ENCODE data around the gene TBC1D2B.

The TBC1D2B gene

DNA sequence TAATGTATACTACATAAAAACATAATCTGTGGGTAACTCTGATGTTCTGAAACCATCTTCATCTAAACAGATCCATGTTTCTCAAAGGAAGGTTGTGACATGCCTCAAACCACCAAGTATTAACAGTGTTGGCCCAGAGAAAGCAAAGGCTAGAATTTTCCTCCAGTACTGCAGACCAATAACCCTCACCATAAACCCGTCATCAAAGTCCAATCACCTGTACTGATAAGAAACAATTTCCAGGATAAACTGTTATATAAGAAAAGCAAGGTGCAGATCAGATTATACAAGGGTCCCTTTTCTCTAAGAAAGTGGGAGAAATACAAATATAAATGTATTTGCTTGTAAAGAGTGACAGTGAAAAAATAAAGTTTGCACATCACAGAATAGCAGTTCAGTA lies 32.3 kb downstream of the TBC1D2B start:
- no peak for DNase-seq (ENCODE audit: low read depth)
- TF ChIP-seq, protein P1, sequence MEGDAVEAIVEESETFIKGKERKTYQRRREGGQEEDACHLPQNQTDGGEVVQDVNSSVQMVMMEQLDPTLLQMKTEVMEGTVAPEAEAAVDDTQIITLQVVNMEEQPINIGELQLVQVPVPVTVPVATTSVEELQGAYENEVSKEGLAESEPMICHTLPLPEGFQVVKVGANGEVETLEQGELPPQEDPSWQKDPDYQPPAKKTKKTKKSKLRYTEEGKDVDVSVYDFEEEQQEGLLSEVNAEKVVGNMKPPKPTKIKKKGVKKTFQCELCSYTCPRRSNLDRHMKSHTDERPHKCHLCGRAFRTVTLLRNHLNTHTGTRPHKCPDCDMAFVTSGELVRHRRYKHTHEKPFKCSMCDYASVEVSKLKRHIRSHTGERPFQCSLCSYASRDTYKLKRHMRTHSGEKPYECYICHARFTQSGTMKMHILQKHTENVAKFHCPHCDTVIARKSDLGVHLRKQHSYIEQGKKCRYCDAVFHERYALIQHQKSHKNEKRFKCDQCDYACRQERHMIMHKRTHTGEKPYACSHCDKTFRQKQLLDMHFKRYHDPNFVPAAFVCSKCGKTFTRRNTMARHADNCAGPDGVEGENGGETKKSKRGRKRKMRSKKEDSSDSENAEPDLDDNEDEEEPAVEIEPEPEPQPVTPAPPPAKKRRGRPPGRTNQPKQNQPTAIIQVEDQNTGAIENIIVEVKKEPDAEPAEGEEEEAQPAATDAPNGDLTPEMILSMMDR (IDR thresholded peaks at IDR 0.05; ENCODE audit: low read depth, low read length, missing control alignments) = no peak
- in situ Hi-C loops (cut with HindIII; ENCODE audit: low sequenced_read_pairs) = no loop called here
- H3K4me3 ChIP-seq (ENCODE audit: low read depth, low read length) = no peak overlapping the region

DNA sequence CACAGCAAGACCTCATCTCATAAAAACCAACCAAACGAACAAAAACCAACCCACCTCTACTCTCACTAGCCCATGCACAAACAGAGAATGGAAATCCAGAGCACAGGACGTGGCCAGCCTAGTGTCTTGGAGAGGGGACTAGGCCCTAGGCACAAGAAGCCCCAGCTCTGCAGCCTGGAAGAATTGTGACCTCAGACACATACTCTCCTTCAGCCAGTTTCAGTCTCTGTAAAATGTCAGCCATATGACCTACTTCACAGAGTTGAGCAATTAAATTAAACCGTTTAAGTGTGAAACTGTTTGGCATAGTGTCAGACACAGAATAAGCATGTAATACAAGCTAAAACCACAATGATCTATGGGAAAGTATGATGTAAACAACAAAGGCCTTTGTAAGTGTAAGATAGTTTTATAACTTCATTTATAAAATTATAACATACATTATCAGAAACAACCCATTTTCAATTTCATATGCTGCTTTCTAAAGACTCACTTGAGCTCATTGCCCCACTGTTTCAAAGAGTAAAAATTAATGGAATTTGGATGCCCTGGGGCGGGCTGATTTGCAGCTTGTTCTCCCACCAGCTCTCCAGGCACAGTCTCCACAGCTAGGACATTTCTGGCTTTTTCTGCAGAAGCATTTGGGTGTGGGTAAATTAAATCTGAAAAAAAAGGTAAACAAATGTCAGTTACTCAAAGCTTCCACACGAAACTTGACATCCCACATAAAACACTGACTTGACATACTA lies 32.9 kb downstream of the TBC1D2B start:
- in situ Hi-C loops (cut with HindIII; ENCODE audit: low sequenced_read_pairs) = no loop called here
- DNase-seq (ENCODE audit: low read depth) = no peak
- no peak overlapping the region for H3K4me3 ChIP-seq (ENCODE audit: low read depth, low read length)
- TF ChIP-seq, protein P1 (IDR thresholded peaks at IDR 0.05; ENCODE audit: low read depth, low read length, missing control alignments) = no peak

DNA sequence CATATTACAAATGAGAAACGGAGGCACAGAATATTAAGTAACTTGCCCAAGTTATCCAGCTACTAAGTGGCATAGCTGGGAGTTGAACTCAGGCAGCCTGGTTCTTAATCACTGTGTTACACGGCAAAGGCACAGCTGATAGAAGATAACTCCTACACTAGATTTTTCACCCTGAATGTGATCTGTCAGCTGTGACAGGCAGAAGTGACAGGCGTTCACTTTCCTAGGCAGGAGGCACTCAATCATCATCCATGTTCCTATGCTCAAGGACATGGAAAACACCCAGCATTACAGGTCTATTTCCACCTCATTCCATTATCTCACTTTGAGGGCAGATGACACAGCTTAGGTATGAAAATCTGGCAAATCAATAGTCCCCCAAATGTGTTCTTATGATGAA lies 35.6 kb downstream of the TBC1D2B start:
- DNase-seq (ENCODE audit: low read depth) = no peak
- TF ChIP-seq, protein P1 (IDR thresholded peaks at IDR 0.05; ENCODE audit: low read depth, low read length, missing control alignments) = no peak
- no peak overlapping the region for H3K4me3 ChIP-seq (ENCODE audit: low read depth, low read length)
- in situ Hi-C loops (cut with HindIII; ENCODE audit: low sequenced_read_pairs) = no loop called here

DNA sequence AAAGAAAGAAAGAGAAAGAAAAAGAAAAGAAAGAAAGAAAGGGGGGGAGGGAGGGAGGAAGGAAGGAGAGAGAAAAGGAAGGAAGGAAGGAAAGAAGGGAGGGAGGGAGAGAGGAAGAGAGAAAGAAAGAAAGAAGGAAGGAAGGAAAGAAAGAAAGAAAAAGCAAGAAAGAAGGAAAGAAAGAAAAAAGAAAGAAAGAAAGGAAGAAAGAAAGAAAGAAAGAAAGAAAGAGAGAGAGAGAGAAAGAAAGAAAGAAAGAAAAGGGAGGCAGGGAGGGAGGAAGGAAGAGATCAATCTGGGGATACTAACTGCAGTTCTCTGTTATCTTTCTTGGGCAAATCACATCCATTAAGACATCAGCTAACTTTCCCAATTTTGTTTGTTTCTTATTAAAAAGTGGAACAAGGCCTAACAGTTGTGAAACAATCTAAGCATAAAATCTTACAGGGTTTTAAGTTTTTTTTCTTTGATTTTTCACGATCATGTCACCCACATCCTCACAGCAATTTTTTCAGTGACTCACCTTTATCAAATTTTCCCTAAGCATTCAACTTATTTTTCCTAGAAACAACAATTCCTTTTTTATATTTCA lies 36.8 kb downstream of the TBC1D2B start:
- in situ Hi-C loops (cut with HindIII; ENCODE audit: low sequenced_read_pairs) = no loop called here
- no peak overlapping the region for H3K4me3 ChIP-seq (ENCODE audit: low read depth, low read length)
- no peak for DNase-seq (ENCODE audit: low read depth)
- TF ChIP-seq, protein P1 (IDR thresholded peaks at IDR 0.05; ENCODE audit: low read depth, low read length, missing control alignments) = no peak

DNA sequence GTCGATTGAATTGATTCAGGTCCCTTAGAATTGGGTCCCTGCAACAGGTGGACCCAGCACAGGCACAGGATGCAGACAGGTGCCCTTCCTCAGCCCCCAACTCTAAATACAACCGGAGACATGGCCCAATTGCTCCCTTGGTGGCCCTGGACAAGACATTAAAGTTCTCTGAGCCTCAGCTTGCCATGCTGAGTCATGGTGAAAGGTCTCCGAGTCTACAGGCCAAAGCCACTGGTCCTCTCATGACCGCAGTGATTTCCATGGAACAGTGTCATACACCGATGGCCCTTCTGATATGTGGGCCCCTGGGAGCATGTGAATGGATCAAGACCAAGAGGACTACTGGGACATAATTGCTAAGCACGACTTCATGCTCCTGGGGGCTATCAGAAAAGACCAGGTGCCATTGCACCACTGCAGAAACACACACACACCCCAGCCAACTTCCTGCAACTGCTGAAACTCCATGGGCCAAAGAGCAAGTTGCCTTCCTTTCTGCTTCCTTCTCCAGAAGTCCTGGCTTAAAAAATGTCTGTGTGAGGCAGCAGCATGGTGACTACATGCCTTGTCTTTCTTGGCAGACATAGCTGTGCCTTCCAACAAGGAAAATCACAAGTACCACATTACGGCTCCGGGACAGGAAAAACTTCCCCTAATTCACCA lies 38.8 kb downstream of the TBC1D2B start:
- no peak for DNase-seq (ENCODE audit: low read depth)
- no peak overlapping the region for H3K4me3 ChIP-seq (ENCODE audit: low read depth, low read length)
- TF ChIP-seq, protein P1 (IDR thresholded peaks at IDR 0.05; ENCODE audit: low read depth, low read length, missing control alignments) = no peak
- in situ Hi-C loops (cut with HindIII; ENCODE audit: low sequenced_read_pairs) = no loop called here

DNA sequence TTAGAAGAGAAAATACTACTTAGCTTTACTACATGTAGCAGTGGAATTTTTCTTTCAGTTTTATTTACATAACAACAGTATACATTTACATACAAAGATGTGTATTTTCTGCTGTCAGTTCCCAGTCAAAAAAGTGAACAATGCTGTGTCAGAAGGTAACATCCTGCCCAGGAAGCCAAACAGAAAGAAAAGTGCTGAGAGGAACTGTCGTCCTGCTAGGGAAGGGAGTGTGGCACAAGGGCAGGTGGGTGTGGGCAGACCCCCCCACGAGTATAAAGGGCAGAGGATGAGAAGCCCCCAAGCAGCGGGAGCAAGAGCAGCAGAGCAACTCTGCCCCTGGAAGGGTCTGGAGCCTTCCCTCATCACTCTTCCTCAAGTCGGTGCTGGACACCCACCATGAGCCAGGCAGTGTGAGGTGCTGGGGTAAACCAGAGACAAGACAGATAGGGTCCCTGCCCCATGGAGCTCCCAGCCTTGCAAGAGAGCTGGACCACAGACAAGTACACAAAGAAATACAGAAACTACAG lies 39.7 kb downstream of the TBC1D2B start:
- TF ChIP-seq, protein P1 (IDR thresholded peaks at IDR 0.05; ENCODE audit: low read depth, low read length, missing control alignments) = no peak
- no peak overlapping the region for H3K4me3 ChIP-seq (ENCODE audit: low read depth, low read length)
- DNase-seq (ENCODE audit: low read depth) = no peak
- in situ Hi-C loops (cut with HindIII; ENCODE audit: low sequenced_read_pairs) = no loop called here
